IMR-90 (cell line): Measurements from ENCODE around the gene GSK3B. TPM values are rescaled to one million over a fixed set of nuclear protein-coding genes. Genes with fewer than 3 reads are reported as not detected.

Experiments
- ATAC-seq: fragments of 200-7000 bp; cut with Tn5 transposase; 2 replicates; pipeline ENCODE4 v1.9.1; 2020; ENCODE audit warnings: low read depth, mild to moderate bottlenecking, moderate library complexity
- BruUV-seq: library from RNA; stranded (reverse); fragments of 400-500 nt; replicated peaks from 2 replicates; lab custom pipeline; 2021; lab: Mats Ljungman, UMichigan
- CTCF ChIA-PET: fragments of 300-600 bp; formaldehyde crosslinking; extraction: SDS; loops from one replicate; lab custom pipeline; 2021; ENCODE audit warnings: antibody characterized with exemption; lab: Yijun Ruan, JAX
- POLR2A ChIA-PET: fragments of 300-600 bp; sonication (Branson Sonifier 250); formaldehyde crosslinking; loops from one replicate; lab custom pipeline; 2022; ENCODE audit warnings: antibody characterized with exemption; ENCODE audit not compliant: unreplicated experiment; lab: Charles Lee
- DNase-seq: peaks from one replicate; pipeline ENCODE4 v3.0.0; 2013
- H2AFZ ChIP-seq: replicated peaks from 2 replicates; pipeline ENCODE3; 2013; ENCODE audit warnings: low read length, mild to moderate bottlenecking; ENCODE audit not compliant: poor library complexity
- H2AK5ac ChIP-seq: 2 replicates; pipeline ENCODE4 v1.6.1; 2013; ENCODE audit warnings: low read depth, low read length, inconsistent platforms
- H2AK9ac ChIP-seq: replicated peaks from 2 replicates; pipeline ENCODE3; 2013; ENCODE audit warnings: mild to moderate bottlenecking, low read depth, low read length, moderate library complexity; ENCODE audit not compliant: poor library complexity
- H2BK120ac ChIP-seq: 2 replicates; pipeline ENCODE4 v1.6.1; 2013; ENCODE audit warnings: low read depth, low read length, inconsistent platforms
- H2BK15ac ChIP-seq: 3 replicates; pipeline ENCODE4 v1.6.1; 2013; ENCODE audit warnings: low read depth, low read length, inconsistent platforms
- H2BK20ac ChIP-seq: 2 replicates; pipeline ENCODE4 v1.6.1; 2013; ENCODE audit warnings: low read depth, mild to moderate bottlenecking, inconsistent platforms, low read length, moderate library complexity
- H2BK5ac ChIP-seq: 2 replicates; pipeline ENCODE4 v1.6.1; 2013; ENCODE audit warnings: mild to moderate bottlenecking, low read depth, low read length, inconsistent platforms; ENCODE audit not compliant: poor library complexity, severe bottlenecking
- H3K14ac ChIP-seq: replicated peaks from 2 replicates; pipeline ENCODE4 v1.6.1; 2013; ENCODE audit warnings: low read depth, low read length, inconsistent platforms
- H3K18ac ChIP-seq: 2 replicates; pipeline ENCODE4 v1.6.1; 2013; ENCODE audit warnings: low read depth, low read length, control low read depth
- H3K23ac ChIP-seq: 2 replicates; pipeline ENCODE4 v1.6.1; 2013; ENCODE audit warnings: low read depth, low read length, inconsistent platforms
- H3K27ac ChIP-seq: 2 replicates; pipeline ENCODE4 v1.5.1; 2013; ENCODE audit warnings: mild to moderate bottlenecking, control low read depth, low read length; ENCODE audit not compliant: insufficient read depth
- H3K27me3 ChIP-seq: 2 replicates; pipeline ENCODE4 v1.6.1; 2013; ENCODE audit warnings: low read length; ENCODE audit not compliant: control insufficient read depth, insufficient read depth
- H3K36me3 ChIP-seq: 2 replicates; pipeline ENCODE4 v1.6.1; 2013; ENCODE audit warnings: low read length, mixed read lengths; ENCODE audit not compliant: control insufficient read depth, insufficient read depth
- H3K4ac ChIP-seq: 2 replicates; pipeline ENCODE4 v1.6.1; 2013; ENCODE audit warnings: low read depth, low read length, inconsistent platforms
- H3K4me1 ChIP-seq: 2 replicates; pipeline ENCODE4 v1.6.1; 2013; ENCODE audit warnings: low read length, mixed read lengths; ENCODE audit not compliant: control insufficient read depth, insufficient read depth
- H3K4me2 ChIP-seq: 2 replicates; pipeline ENCODE4 v1.6.1; 2013; ENCODE audit warnings: low read depth, mild to moderate bottlenecking, control low read depth, low read length, moderate library complexity
- H3K4me3 ChIP-seq: 2 replicates; pipeline ENCODE4 v1.5.1; 2013; ENCODE audit warnings: low read depth, mild to moderate bottlenecking, control low read depth, low read length, moderate library complexity; ENCODE audit not compliant: insufficient read depth
- H3K56ac ChIP-seq: 2 replicates; pipeline ENCODE4 v1.6.1; 2013; ENCODE audit warnings: low read length, inconsistent platforms; ENCODE audit not compliant: insufficient read depth; ENCODE audit errors: extremely low read depth
- H3K79me1 ChIP-seq, 2 experiments: 2 replicates each; pipeline ENCODE4 v1.6.1; 2013; ENCODE audit warnings: low read length in 2 of 2, inconsistent platforms in 1 of 2, low read depth in 1 of 2
- H3K9ac ChIP-seq: 2 replicates; pipeline ENCODE4 v1.6.1; 2013; ENCODE audit warnings: low read depth, low read length, control low read depth
- H3K9me1 ChIP-seq: 2 replicates; pipeline ENCODE4 v1.6.1; 2013; ENCODE audit warnings: low read length, inconsistent platforms; ENCODE audit not compliant: insufficient read depth
- H3K9me3 ChIP-seq: 2 replicates; pipeline ENCODE4 v1.6.1; 2013; ENCODE audit warnings: low read length; ENCODE audit not compliant: control insufficient read depth, insufficient read depth
- H4K20me1 ChIP-seq: 2 replicates; pipeline ENCODE4 v1.6.1; 2013; ENCODE audit warnings: low read length, inconsistent platforms; ENCODE audit not compliant: insufficient read depth
- H4K5ac ChIP-seq: 2 replicates; pipeline ENCODE4 v1.6.1; 2013; ENCODE audit warnings: mild to moderate bottlenecking, low read depth, low read length, control low read depth
- H4K8ac ChIP-seq, 2 experiments: 2 replicates each; pipeline ENCODE4 v1.6.1; 2013; ENCODE audit warnings: low read depth in 2 of 2, low read length in 2 of 2, control low read depth in 1 of 2, inconsistent platforms in 1 of 2
- H4K91ac ChIP-seq: 2 replicates; pipeline ENCODE4 v1.6.1; 2013; ENCODE audit warnings: low read depth, low read length, inconsistent platforms; ENCODE audit not compliant: insufficient read depth
- BHLHE40 ChIP-seq: fragments of 150-350 bp; IDR thresholded peaks from 2 replicates; pipeline ENCODE4 v1.6.1; 2016; ENCODE audit warnings: mild to moderate bottlenecking, low read depth, low read length
- CEBPB ChIP-seq: IDR thresholded peaks from 2 replicates; pipeline ENCODE4 v1.6.1; 2012; ENCODE audit warnings: low read depth, low read length, improper control_type of control experiment
- CHD1 ChIP-seq: IDR thresholded peaks from 2 replicates; pipeline ENCODE4 v1.6.1; 2012; ENCODE audit warnings: low read depth, low read length, improper control_type of control experiment
- FOS ChIP-seq: fragments of 150-350 bp; IDR thresholded peaks from 2 replicates; pipeline ENCODE4 v1.6.1; 2016; ENCODE audit warnings: low read depth, low read length
- NFE2L2 ChIP-seq: fragments of 150-350 bp; IDR thresholded peaks from 2 replicates; pipeline ENCODE4 v1.6.1; 2016; ENCODE audit warnings: low read depth, mild to moderate bottlenecking, low read length
- RCOR1 ChIP-seq: IDR thresholded peaks from 2 replicates; pipeline ENCODE4 v1.6.1; 2012; ENCODE audit warnings: mild to moderate bottlenecking, low read length, improper control_type of control experiment; ENCODE audit not compliant: insufficient replicate concordance
- WGBS, 2 experiments: methylation state at CpG; one replicate each; pipeline versions ENCODE4 v1.1.5 to v1.1.7; 2013; ENCODE audit warnings: missing lambda C conversion rate in 2 of 2; ENCODE audit not compliant: insufficient read length in 1 of 2; ENCODE audit errors: extremely low coverage in 2 of 2; 5-methylcytosine and 5-hydroxymethylcytosine counted together
- dilution Hi-C: fragments of 300-500 bp; cut with HindIII; formaldehyde crosslinking; loops from one replicate; pipeline ENCODE4 v1.14.3; 2018; ENCODE audit warnings: low sequenced_read_pairs; ENCODE audit not compliant: unreplicated experiment
- in situ Hi-C: fragments of 300-500 bp; cut with MboI; formaldehyde crosslinking; loops from 3 replicates; pipeline ENCODE4 v1.14.3; 2019; ENCODE audit warnings: low sequenced_read_pairs, inconsistent platforms, mixed read lengths
- intact Hi-C: fragments of 100-400 bp; cut with micrococcal nuclease; formaldehyde crosslinking; loops from 2 replicates; pipeline ENCODE4 v1.10.0; 2022
- polyA plus RNA-seq, 3 experiments: library from polyadenylated mRNA; depleted of rRNA; stranded (reverse); fragments of >200 nt; gene quantifications; 2 replicates each; pipeline ENCODE4 v1.2.3, GENCODE V29; 2012; ENCODE audit warnings: low replicate concordance in 1 of 3
- total RNA-seq: library from RNA; depleted of rRNA; stranded (reverse); fragments of >200 nt; gene quantifications from 2 replicates; pipeline ENCODE4 v1.2.3, GENCODE V29; 2012
- TF ChIP-seq, protein P1 (sequence below): fragments of 150-350 bp; IDR thresholded peaks from 2 replicates; pipeline ENCODE4 v1.6.1; 2016; ENCODE audit warnings: low read depth, mild to moderate bottlenecking, low read length, moderate library complexity, borderline replicate concordance

The GSK3B gene
- total and polyA plus RNA-seq, 2 of the 4 experiments (the other 2 are of a cell fraction), result 19.2 to 33.2 TPM

DNA sequence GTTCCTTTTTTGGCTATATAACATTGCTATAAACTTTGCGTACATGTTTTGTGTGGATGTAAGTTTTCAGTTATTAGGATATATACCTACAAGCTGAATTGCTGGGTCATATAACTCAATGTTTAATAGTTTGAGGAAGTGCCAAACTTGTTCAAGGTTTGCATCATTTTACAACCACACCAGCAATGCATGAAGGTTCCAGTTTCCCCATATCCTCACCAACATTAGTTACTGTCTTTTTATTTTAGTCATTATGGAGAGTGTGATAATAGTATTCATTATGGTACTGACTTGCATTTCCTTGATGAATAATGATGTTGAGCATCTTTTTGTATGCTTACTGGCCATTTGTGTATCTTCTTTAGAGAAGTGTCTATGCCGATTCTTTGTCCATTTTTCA lies 200.1 kb downstream of the GSK3B start:
- H4K91ac ChIP-seq, result no peak overlapping the region
- no peak overlapping the region for H2AK9ac ChIP-seq
- H2BK20ac ChIP-seq, result no peak overlapping the region
- no peaks in the 10 kb centered on the region for H3K27me3 ChIP-seq
- H3K56ac ChIP-seq, result no peak overlapping the region
- no TSS peak for BruUV-seq
- POLR2A ChIA-PET, result no interaction called here
- H3K27ac ChIP-seq, result no peak overlapping the region
- no peak overlapping the region for H4K5ac ChIP-seq
- no peak overlapping the region for H3K4me3 ChIP-seq
- ATAC-seq (no peak), DNase-seq (no peak)
- no peak overlapping the region for H4K8ac ChIP-seq
- intact Hi-C loops, result no loop called here
- H3K4me1 ChIP-seq, result no peaks in the 10 kb centered on the region
- H3K79me1 ChIP-seq, result peaks cover 0 to 5% of the 10 kb centered on the region in 2 experiments; a peak in 3 of 4 replicates
- WGBS, 2 experiments, result no CpG with 5 or more reads among the region's 2 CpGs
- no peaks in the 10 kb centered on the region for H4K20me1 ChIP-seq
- no peak overlapping the region for H2BK15ac ChIP-seq
- H2BK5ac ChIP-seq, result no peak overlapping the region
- H2AFZ ChIP-seq, result no peak overlapping the region
- no peak overlapping the region for H3K4ac ChIP-seq
- no peak overlapping the region for H3K14ac ChIP-seq
- 0 out of 2 replicates have a peak, but pooled peaks cover 3% of the 10 kb centered on the region for H3K36me3 ChIP-seq
- in situ Hi-C loops, result no loop called here
- H3K9me1 ChIP-seq, result 0 out of 2 replicates have a peak, but pooled peaks cover 6% of the 10 kb centered on the region
- no peak overlapping the region for H3K4me2 ChIP-seq
- H3K9me3 ChIP-seq, result no peaks in the 10 kb centered on the region
- H2AK5ac ChIP-seq, result no peak overlapping the region
- dilution Hi-C loops, result no loop called here
- no peak overlapping the region for H3K18ac ChIP-seq
- no peak overlapping the region for H3K23ac ChIP-seq
- TF ChIP-seq NFE2L2 (no peak), BHLHE40 (no peak), CHD1 (no peak), FOS (no peak), RCOR1 (no peak), CEBPB (no peak)
- TF ChIP-seq, protein P1, sequence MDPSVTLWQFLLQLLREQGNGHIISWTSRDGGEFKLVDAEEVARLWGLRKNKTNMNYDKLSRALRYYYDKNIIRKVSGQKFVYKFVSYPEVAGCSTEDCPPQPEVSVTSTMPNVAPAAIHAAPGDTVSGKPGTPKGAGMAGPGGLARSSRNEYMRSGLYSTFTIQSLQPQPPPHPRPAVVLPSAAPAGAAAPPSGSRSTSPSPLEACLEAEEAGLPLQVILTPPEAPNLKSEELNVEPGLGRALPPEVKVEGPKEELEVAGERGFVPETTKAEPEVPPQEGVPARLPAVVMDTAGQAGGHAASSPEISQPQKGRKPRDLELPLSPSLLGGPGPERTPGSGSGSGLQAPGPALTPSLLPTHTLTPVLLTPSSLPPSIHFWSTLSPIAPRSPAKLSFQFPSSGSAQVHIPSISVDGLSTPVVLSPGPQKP, result no peak
- CTCF ChIA-PET, result no interaction called here
- H3K9ac ChIP-seq, result no peak overlapping the region
- H2BK120ac ChIP-seq, result no peak overlapping the region
